PFSK-1 (cell line): ENCODE results near the gene PROM2.

Experiments
- POLR2AphosphoS5 ChIP-seq: IDR thresholded peaks from 2 replicates; pipeline ENCODE4 v1.6.1; 2012; ENCODE audit warnings: low read depth, mild to moderate bottlenecking, control low read depth, low read length, moderate library complexity
- SIN3A ChIP-seq: IDR thresholded peaks from 2 replicates; pipeline ENCODE4 v1.6.1; 2012; ENCODE audit warnings: mild to moderate bottlenecking, low read length, moderate library complexity, borderline replicate concordance; ENCODE audit not compliant: insufficient read depth
- TAF1 ChIP-seq: IDR thresholded peaks from 2 replicates; pipeline ENCODE4 v1.6.1; 2012; ENCODE audit warnings: low read length, control low read depth, borderline replicate concordance; ENCODE audit not compliant: insufficient read depth
- TF ChIP-seq, protein P1 (sequence below), 2 experiments: IDR thresholded peaks; 2 replicates each; pipeline versions ENCODE4 v1.6.1 to v1.8.0; 2011 to 2012; ENCODE audit warnings: low read depth in 2 of 2, low read length in 2 of 2, control low read depth in 1 of 2, inconsistent platforms in 1 of 2, mild to moderate bottlenecking in 1 of 2, moderate library complexity in 1 of 2; ENCODE audit not compliant: insufficient read depth in 1 of 2

DNA sequence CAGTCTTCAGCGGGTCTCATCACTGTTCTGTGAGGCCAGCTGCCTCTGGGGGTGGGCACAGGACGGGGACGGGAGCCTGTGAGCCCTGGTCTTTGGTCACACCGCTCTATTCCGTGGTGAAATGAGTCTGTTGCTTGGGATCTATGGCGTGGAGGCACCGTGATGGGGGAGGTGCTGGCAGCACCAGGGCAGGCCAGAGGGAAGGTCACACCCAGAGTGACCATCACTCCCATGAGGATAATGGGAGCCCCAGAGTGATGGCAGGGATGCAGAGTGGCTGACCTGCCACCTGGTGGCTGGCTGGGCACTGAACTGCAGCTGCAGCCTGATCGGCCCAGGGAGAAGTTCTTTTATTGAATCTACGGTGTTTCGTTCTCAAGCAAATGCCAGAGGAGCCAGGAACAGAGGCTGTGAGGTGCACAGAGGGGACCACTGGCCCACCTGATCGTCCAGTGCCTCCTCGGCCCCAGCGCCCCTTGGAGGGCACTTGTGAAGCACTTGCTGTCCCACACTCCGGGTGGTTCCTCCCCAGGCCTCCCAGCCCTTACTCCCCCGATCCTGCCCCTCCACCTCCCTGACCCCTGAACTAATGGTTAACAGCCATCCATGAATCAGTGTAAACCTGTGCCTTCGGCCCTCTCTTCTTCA is 40.8 kb downstream of the PROM2 start:
- TF ChIP-seq, protein P1, sequence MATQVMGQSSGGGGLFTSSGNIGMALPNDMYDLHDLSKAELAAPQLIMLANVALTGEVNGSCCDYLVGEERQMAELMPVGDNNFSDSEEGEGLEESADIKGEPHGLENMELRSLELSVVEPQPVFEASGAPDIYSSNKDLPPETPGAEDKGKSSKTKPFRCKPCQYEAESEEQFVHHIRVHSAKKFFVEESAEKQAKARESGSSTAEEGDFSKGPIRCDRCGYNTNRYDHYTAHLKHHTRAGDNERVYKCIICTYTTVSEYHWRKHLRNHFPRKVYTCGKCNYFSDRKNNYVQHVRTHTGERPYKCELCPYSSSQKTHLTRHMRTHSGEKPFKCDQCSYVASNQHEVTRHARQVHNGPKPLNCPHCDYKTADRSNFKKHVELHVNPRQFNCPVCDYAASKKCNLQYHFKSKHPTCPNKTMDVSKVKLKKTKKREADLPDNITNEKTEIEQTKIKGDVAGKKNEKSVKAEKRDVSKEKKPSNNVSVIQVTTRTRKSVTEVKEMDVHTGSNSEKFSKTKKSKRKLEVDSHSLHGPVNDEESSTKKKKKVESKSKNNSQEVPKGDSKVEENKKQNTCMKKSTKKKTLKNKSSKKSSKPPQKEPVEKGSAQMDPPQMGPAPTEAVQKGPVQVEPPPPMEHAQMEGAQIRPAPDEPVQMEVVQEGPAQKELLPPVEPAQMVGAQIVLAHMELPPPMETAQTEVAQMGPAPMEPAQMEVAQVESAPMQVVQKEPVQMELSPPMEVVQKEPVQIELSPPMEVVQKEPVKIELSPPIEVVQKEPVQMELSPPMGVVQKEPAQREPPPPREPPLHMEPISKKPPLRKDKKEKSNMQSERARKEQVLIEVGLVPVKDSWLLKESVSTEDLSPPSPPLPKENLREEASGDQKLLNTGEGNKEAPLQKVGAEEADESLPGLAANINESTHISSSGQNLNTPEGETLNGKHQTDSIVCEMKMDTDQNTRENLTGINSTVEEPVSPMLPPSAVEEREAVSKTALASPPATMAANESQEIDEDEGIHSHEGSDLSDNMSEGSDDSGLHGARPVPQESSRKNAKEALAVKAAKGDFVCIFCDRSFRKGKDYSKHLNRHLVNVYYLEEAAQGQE (IDR thresholded peaks at IDR 0.05; ENCODE audit: insufficient read depth in 1 of 2, low read depth in 2 of 2, low read length in 2 of 2) = no peak
- TF ChIP-seq POLR2AphosphoS5 (no peak), SIN3A (no peak), TAF1 (no peak)
